Fibroblast of skin of right quadriceps (primary cell): Measurements from ENCODE around the gene SCUBE1.

ENCODE experiments used
- DNase-seq: peaks from one replicate; pipeline ENCODE4 v3.0.0-alpha.2; 2013

SCUBE1 gene

GRCh38 chr22:43170131-43170480, 173.1 kb downstream of the SCUBE1 start:
- no peak for DNase-seq

- DNase-seq: no peak
These were observed 173.7 kb downstream of the SCUBE1 start for GRCh38 chr22:43169310-43170130.

GRCh38 chr22:43168471-43169309, 174.5 kb downstream of the SCUBE1 start:
- peak; percentile 49 for DNase-seq

- no peak for DNase-seq
These were observed 176.1 kb downstream of the SCUBE1 start for GRCh38 chr22:43167001-43167589.

- DNase-seq: no peak
These were observed 176.8 kb downstream of the SCUBE1 start for GRCh38 chr22:43166132-43166930.

- DNase-seq: no peak
These were observed 178.5 kb downstream of the SCUBE1 start for GRCh38 chr22:43164636-43165035.

GRCh38 chr22:43163241-43163795, 179.9 kb downstream of the SCUBE1 start:
- no peak for DNase-seq

- DNase-seq: no peak
These were observed 180.6 kb downstream of the SCUBE1 start for GRCh38 chr22:43162412-43163150.

- no peak for DNase-seq
These were observed 182.6 kb downstream of the SCUBE1 start for GRCh38 chr22:43160497-43161126.

- DNase-seq: no peak
These were observed 183.5 kb downstream of the SCUBE1 start for GRCh38 chr22:43159484-43160178.

GRCh38 chr22:43158778-43159483, 184.2 kb downstream of the SCUBE1 start:
- no peak for DNase-seq

- DNase-seq: no peak
These were observed 185.2 kb downstream of the SCUBE1 start for GRCh38 chr22:43157874-43158546.

- DNase-seq: no peak
These were observed 186.8 kb downstream of the SCUBE1 start for GRCh38 chr22:43156413-43156812.

- DNase-seq: no peak
These were observed 187.4 kb downstream of the SCUBE1 start for GRCh38 chr22:43155789-43156188.

- DNase-seq: no peak
These were observed 188.2 kb downstream of the SCUBE1 start for GRCh38 chr22:43154887-43155536.

GRCh38 chr22:43153899-43154298, 189.3 kb downstream of the SCUBE1 start:
- DNase-seq: no peak

- DNase-seq: peak; percentile 35
These were observed 190.7 kb downstream of the SCUBE1 start for GRCh38 chr22:43152357-43153071.

- no peak for DNase-seq
These were observed 191.2 kb downstream of the SCUBE1 start for GRCh38 chr22:43152003-43152356.
